Pons (tissue), 1 donor: Measurements from ENCODE around the gene NCOA4.
"Not testable (repeated sequence)": the region's sequence is repeated elsewhere in the genome, so short reads cannot be mapped to it uniquely, and the experiment has no call there.

Experiments used
- DNase-seq: peaks from one replicate; pipeline ENCODE4 v3.0.0-alpha.2; 2016; ENCODE audit warnings: low spot score

The NCOA4 gene

GRCh38 chr10:45983538-45984186 is 46.8 kb downstream of the NCOA4 start:
- peak; percentile 66 for DNase-seq

GRCh38 chr10:45981367-45981766 is 49.1 kb downstream of the NCOA4 start:
- not testable (repeated sequence) for DNase-seq

- not testable (repeated sequence) for DNase-seq
These were observed 51.9 kb downstream of the NCOA4 start for GRCh38 chr10:45978554-45978953.

- not testable (repeated sequence) for DNase-seq
These were observed 56.4 kb downstream of the NCOA4 start for GRCh38 chr10:45974041-45974440.

GRCh38 chr10:45972813-45973169 is 57.6 kb downstream of the NCOA4 start:
- not testable (repeated sequence) for DNase-seq

- peak; percentile 72 for DNase-seq
These were observed 58.2 kb downstream of the NCOA4 start, which contains the start of gene TIMM23 for GRCh38 chr10:45972106-45972812. TIMM23 (plus strand) TSS chr10:45972489; CDS start chr10:45972625, 136 bp downstream.

- DNase-seq: not testable (repeated sequence)
These were observed 58.7 kb downstream of the NCOA4 start for GRCh38 chr10:45971742-45972105.

- not testable (repeated sequence) for DNase-seq
These were observed 59.4 kb downstream of the NCOA4 start for GRCh38 chr10:45971019-45971418.

GRCh38 chr10:45962686-45963452 is 67.6 kb downstream of the NCOA4 start:
- not testable (repeated sequence) for DNase-seq

GRCh38 chr10:45957928-45958327 is 72.5 kb downstream of the NCOA4 start:
- not testable (repeated sequence) for DNase-seq

- not testable (repeated sequence) for DNase-seq
These were observed 73.8 kb downstream of the NCOA4 start for GRCh38 chr10:45956634-45957033.
